GM12878 (cell line): ENCODE results near the gene CRYGA. TPM values are rescaled to one million over a fixed set of nuclear protein-coding genes. Genes with fewer than 3 reads are reported as not detected.

Experiments used
- ATAC-seq: fragments of 200-7000 bp; cut with Tn5 transposase; 3 replicates; pipeline ENCODE4 v1.9.1; 2020; ENCODE audit warnings: mild to moderate bottlenecking, moderate library complexity
- BruUV-seq: library from RNA; stranded (reverse); fragments of 400-500 nt; replicated peaks from 2 replicates; lab custom pipeline; 2021; lab: Mats Ljungman, UMichigan
- CTCF ChIA-PET: fragments of 300-600 bp; sonication (Branson Sonifier 250); formaldehyde crosslinking; extraction: SDS; loops from one replicate; lab custom pipeline; 2021; ENCODE audit warnings: inconsistent platforms; lab: Yijun Ruan, JAX
- POLR2A ChIA-PET: fragments of 350-600 bp; formaldehyde crosslinking; extraction: SDS; loops from one replicate; lab custom pipeline; 2021; ENCODE audit warnings: inconsistent platforms; lab: Charles Lee
- RAD21 ChIA-PET: fragments of 300-600 bp; sonication (Branson Sonifier 250); formaldehyde crosslinking; loops from one replicate; lab custom pipeline; 2023; ENCODE audit warnings: antibody characterized with exemption; ENCODE audit not compliant: unreplicated experiment; lab: Charles Lee
- SMC1A ChIA-PET: fragments of 300-600 bp; sonication (Branson Sonifier 250); formaldehyde crosslinking; loops from one replicate; lab custom pipeline; 2023; ENCODE audit not compliant: unreplicated experiment, uncharacterized antibody; lab: Charles Lee
- DNase-seq: peaks from one replicate; pipeline ENCODE4 v3.0.0-alpha.2; 2011; ENCODE audit warnings: low read depth, low spot score
- FAIRE-seq: peaks from 3 replicates; lab custom pipeline; 2011; peaks lifted over from hg19 to GRCh38; lab: Jason Lieb, UNC
- H2AFZ ChIP-seq: 2 replicates; pipeline ENCODE4 v1.6.0; 2011; ENCODE audit warnings: low read depth, low read length, control low read depth; ENCODE audit not compliant: control insufficient read depth
- H3K27ac ChIP-seq: 2 replicates; pipeline ENCODE4 v1.5.1; 2011; ENCODE audit warnings: control low read depth; ENCODE audit not compliant: control insufficient read depth, insufficient read depth
- H3K27me3 ChIP-seq, 2 experiments: replicated peaks in 1 of 2; 2 replicates each; pipeline versions ENCODE4 v1.6.0 to v1.6.1; 2011; ENCODE audit warnings: low read length in 1 of 2; ENCODE audit not compliant: control insufficient read depth in 2 of 2, insufficient read depth in 2 of 2
- H3K36me3 ChIP-seq, 2 experiments: 2 replicates each; pipeline ENCODE4 v1.5.1; 2011; ENCODE audit warnings: low read length in 1 of 2; ENCODE audit not compliant: control insufficient read depth in 2 of 2, insufficient read depth in 2 of 2
- H3K4me1 ChIP-seq: 2 replicates; pipeline ENCODE4 v1.6.1; 2011; ENCODE audit warnings: mild to moderate bottlenecking, low read length, moderate library complexity, mixed read lengths; ENCODE audit not compliant: control insufficient read depth, insufficient read depth
- H3K4me2 ChIP-seq: 2 replicates; pipeline ENCODE4 v1.6.0; 2011; ENCODE audit warnings: control low read depth; ENCODE audit not compliant: control insufficient read depth, insufficient read depth
- H3K4me3 ChIP-seq: fragments of 200-600 bp; sonication (generic); 2 replicates; pipeline ENCODE4 v1.5.1; 2016
- H3K79me2 ChIP-seq: 2 replicates; pipeline ENCODE4 v1.6.0; 2011; ENCODE audit warnings: low read length; ENCODE audit not compliant: control insufficient read depth, insufficient read depth
- H3K9ac ChIP-seq: 2 replicates; pipeline ENCODE4 v1.8.0; 2011; ENCODE audit warnings: low read length, control low read depth, mixed read lengths; ENCODE audit not compliant: control insufficient read depth, insufficient read depth
- H3K9me3 ChIP-seq: replicated peaks from 3 replicates; pipeline ENCODE4 v1.5.1; 2011; ENCODE audit warnings: mild to moderate bottlenecking, low read length; ENCODE audit not compliant: control insufficient read depth, insufficient read depth
- H4K20me1 ChIP-seq: 2 replicates; pipeline ENCODE4 v1.6.0; 2011; ENCODE audit not compliant: control insufficient read depth, insufficient read depth
- ATF3 ChIP-seq: IDR thresholded peaks from 2 replicates; pipeline ENCODE4 v1.6.1; 2011; ENCODE audit warnings: low read depth, mild to moderate bottlenecking, low read length, moderate library complexity, borderline replicate concordance; ENCODE audit errors: extremely low read depth
- FOXK2 ChIP-seq: fragments of 450-650 bp; IDR thresholded peaks from 2 replicates; pipeline ENCODE4 v1.6.1; 2017; ENCODE audit warnings: mild to moderate bottlenecking, moderate library complexity
- HDGF ChIP-seq: fragments of 450-650 bp; IDR thresholded peaks from 2 replicates; pipeline ENCODE4 v1.6.1; 2016; ENCODE audit warnings: antibody characterized with exemption
- MEF2A ChIP-seq: IDR thresholded peaks from 2 replicates; pipeline ENCODE4 v1.6.1; 2011; ENCODE audit warnings: low read depth, mild to moderate bottlenecking, low read length, moderate library complexity; ENCODE audit not compliant: insufficient read depth
- NFIC ChIP-seq: IDR thresholded peaks from 2 replicates; pipeline ENCODE4 v1.6.1; 2012; ENCODE audit warnings: low read depth, mild to moderate bottlenecking, inconsistent platforms, low read length, moderate library complexity
- NRF1 ChIP-seq: conservative IDR thresholded peaks from 2 replicates; pipeline ENCODE4 v1.6.1; 2011; ENCODE audit warnings: mild to moderate bottlenecking, low read depth, low read length, improper control_type of control experiment
- PBX3 ChIP-seq: IDR thresholded peaks from 2 replicates; pipeline ENCODE4 v1.6.1; 2011; ENCODE audit warnings: mild to moderate bottlenecking, low read depth, low read length, moderate library complexity; ENCODE audit not compliant: insufficient replicate concordance
- PML ChIP-seq: IDR thresholded peaks from 2 replicates; pipeline ENCODE4 v1.6.1; 2012; ENCODE audit warnings: low read length, inconsistent platforms
- SIN3A ChIP-seq: IDR thresholded peaks from 2 replicates; pipeline ENCODE4 v1.6.1; 2012; ENCODE audit warnings: low read depth, low read length, improper control_type of control experiment
- SREBF2 ChIP-seq: IDR thresholded peaks from 2 replicates; pipeline ENCODE4 v1.6.1; 2012; ENCODE audit warnings: mild to moderate bottlenecking, low read length
- TCF3 ChIP-seq: IDR thresholded peaks from 2 replicates; pipeline ENCODE4 v1.6.1; 2012; ENCODE audit warnings: low read depth, mild to moderate bottlenecking, low read length, borderline replicate concordance; ENCODE audit not compliant: insufficient read depth
- USF2 ChIP-seq: IDR thresholded peaks from 2 replicates; pipeline ENCODE4 v1.6.1; 2011; ENCODE audit warnings: low read depth, low read length, improper control_type of control experiment, borderline replicate concordance
- ZNF592 ChIP-seq: fragments of 450-650 bp; IDR thresholded peaks from 2 replicates; pipeline ENCODE4 v1.6.1; 2017; ENCODE audit warnings: mild to moderate bottlenecking, moderate library complexity
- WGBS: methylation state at CpG from one replicate; pipeline ENCODE4 v1.1.6; 2016; ENCODE audit warnings: low lambda C conversion rate; ENCODE audit not compliant: insufficient replicate concordance, insufficient coverage; ENCODE audit errors: missing lambda C conversion rate; 5-methylcytosine and 5-hydroxymethylcytosine counted together
- in situ Hi-C: fragments of 300-500 bp; cut with MboI; formaldehyde crosslinking; loops from 9 replicates; pipeline ENCODE4 v1.14.3; 2018; ENCODE audit warnings: mixed read lengths
- intact Hi-C: fragments of 100-400 bp; cut with micrococcal nuclease; formaldehyde crosslinking; loops from one replicate; pipeline ENCODE4 v1.14.2; 2022; ENCODE audit not compliant: unreplicated experiment
- polyA plus RNA-seq, 11 experiments: library from polyadenylated mRNA; depleted of rRNA in 4 of 11; unstranded in 6 of 11; stranded (reverse) in 5 of 11; fragments of >200 nt; fragmentation: Nextera tagmentation in 4 of 11; fragmentation: Illumina TruSeq in 1 of 11; extraction: Ambion mirVana in 4 of 11; extraction: Trizol in 1 of 11; gene quantifications; 1 replicate in 1 of 11; 2 replicates in 10 of 11; pipeline versions ENCODE4 v1.2.1 to v1.2.3, GENCODE V29; 2011 to 2016; ENCODE audit warnings: inconsistent platforms in 2 of 11, missing spikeins in 2 of 11, low read depth in 1 of 11
- total RNA-seq, 4 experiments: library from RNA; depleted of rRNA in 3 of 4; stranded (reverse); fragments of >200 nt in 3 of 4; fragmentation: Illumina TruSeq in 1 of 4; extraction: Trizol in 1 of 4; gene quantifications; 2 replicates each; pipeline versions ENCODE4 v1.2.1 to v1.2.3, GENCODE V29; 2013 to 2021

Gene CRYGA
- total and polyA plus RNA-seq, 10 of the 15 experiments (the other 5 are each of a cell fraction or from before 2014, with no cell fraction given), result not detected

GRCh38 chr2:208186893-208187292, 23.5 kb upstream of the CRYGA start:
- Histone ChIP-seq H4K20me1 (no peaks in the 10 kb centered on the region), H3K9ac (no peak overlapping the region), H3K27me3 (peaks cover 0 to 6% of the 10 kb centered on the region in 2 experiments; a peak in 1 of 4 replicates), H3K79me2 (no peaks in the 10 kb centered on the region), H2AFZ (no peak overlapping the region), H3K27ac (no peak overlapping the region), H3K4me2 (no peak overlapping the region), H3K4me1 (no peaks in the 10 kb centered on the region)
- no TSS peak for BruUV-seq
- no peak for DNase-seq
- in situ Hi-C loops (loop anchor here (25.0 kb wide), 1 partner anchor 1025 kb away; no protein-coding TSS in a partner anchor), intact Hi-C loops (no loop called here)
- ChIA-PET CTCF (no interaction called here), RAD21 (no interaction called here), POLR2A (no interaction called here), SMC1A (interaction anchor here (1.5 kb wide), 1 partner anchor 11 kb away, joined by 3 read pairs; no protein-coding TSS in a partner anchor)
- no peak for FAIRE-seq
- WGBS, result 31% methylated on average over 2 of the region's 2 CpGs
- no peak for ATAC-seq
- TF ChIP-seq USF2 (no peak), MEF2A (no peak), SREBF2 (no peak), TCF3 (no peak), PBX3 (no peak), FOXK2 (no peak), ZNF592 (no peak), SIN3A (no peak), NFIC (no peak), HDGF (no peak), ATF3 (no peak), NRF1 (no peak), PML (no peak)
- TF ChIP-seq, all 136 proteins: peak for 0
- Histone ChIP-seq H3K36me3 (no peaks in the 10 kb centered on the region), H3K4me3 (no peak overlapping the region), H3K9me3 (no peaks in the 10 kb centered on the region)
